ENCODE data around the gene COL21A1.

Gene COL21A1

DNA sequence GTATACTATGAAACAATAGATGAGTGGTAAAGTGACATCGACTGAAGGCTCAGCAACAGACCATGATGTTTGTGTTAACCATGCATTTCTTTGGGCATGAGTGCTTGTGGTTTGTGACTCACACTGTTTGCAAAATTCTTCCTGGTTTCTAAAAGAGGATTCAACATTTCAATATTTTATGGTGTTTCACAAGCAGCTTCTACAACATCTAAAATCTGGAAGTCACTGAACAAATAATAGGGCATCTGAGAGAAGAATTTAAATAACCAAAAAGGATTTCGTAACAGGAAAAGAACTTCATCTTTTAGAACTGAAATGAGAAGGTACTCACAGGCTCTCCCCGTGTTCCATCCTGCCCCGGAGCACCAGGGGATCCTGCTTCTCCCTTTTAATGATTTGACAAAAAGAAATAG is 146.2 kb downstream of the COL21A1 start:
- H3K9me3 ChIP-seq (ENCODE audit: low read length): no peaks in the 10 kb centered on the region

DNA sequence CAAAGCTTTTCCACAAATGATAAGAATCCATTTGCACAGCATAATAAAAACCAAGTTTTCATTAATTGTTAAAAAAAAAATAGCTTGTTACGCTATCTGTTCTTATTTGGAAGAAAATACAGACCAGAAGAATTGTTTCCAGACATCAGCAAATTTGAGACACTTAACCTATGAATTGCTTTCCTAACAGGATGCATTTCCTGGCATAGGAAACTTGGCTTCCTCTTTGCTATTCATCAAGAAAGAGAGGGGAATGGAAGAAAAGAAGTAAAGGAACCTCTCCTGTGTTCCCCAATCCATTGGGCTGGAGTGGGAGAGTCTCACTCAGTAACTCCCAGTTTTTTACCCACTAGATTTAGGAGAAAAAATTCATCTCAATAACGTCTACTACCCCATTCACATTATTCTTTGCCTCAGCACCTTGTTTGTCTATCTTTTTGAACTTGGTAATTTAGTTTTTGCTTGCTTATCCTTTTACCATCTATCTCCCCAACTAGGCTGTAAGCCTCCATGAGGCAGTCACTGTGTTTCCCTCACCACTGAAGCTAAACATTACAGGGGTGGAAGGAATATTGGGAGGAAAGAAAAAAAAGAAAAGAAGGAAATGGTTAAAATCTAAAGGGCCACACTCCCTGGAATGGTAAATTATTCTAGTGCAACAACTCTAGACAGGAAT is 150.3 kb downstream of the COL21A1 start:
- Histone ChIP-seq H3K9ac (ENCODE audit: low read length) (no peak overlapping the region), H3K9me3 (ENCODE audit: low read length) (no peaks in the 10 kb centered on the region)

More for the DNA sequence above, 146.2 kb downstream of the COL21A1 start:
- Histone ChIP-seq H3K4me1 (ENCODE audit: insufficient read depth, low read length) (no peaks in the 10 kb centered on the region), H3K9ac (ENCODE audit: low read length) (no peak overlapping the region), H3K27me3 (ENCODE audit: control insufficient read depth in 1 of 2, insufficient read depth in 2 of 2, low read length in 2 of 2) (no peaks in the 10 kb centered on the region), H3K27ac (ENCODE audit: low read depth, low read length) (no peak overlapping the region), H3K36me3 (ENCODE audit: insufficient read depth, low read length) (no peaks in the 10 kb centered on the region), H3K4me3 (ENCODE audit: low read depth in 1 of 2, low read length in 2 of 2) (no peak overlapping the region)

DNA sequence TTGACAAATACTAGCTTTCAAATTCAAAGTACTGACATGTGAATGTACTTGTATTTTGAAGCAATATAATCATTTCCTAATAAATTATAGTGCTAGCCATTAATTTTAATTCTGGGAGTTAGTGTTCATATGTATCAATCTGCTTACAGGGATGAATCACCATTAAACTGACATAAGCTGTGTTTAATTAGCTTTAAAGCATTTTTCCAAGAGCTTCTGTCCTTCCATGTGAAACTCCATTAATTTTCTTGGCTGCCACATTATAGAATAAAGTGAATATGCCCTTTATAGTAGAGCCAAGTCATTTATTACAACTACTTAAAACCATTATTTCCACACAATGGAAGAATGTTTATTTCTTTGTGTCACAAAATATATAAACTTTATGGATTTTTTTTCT is 150.8 kb downstream of the COL21A1 start:
- Histone ChIP-seq H3K9ac (ENCODE audit: low read length) (no peak overlapping the region), H3K36me3 (ENCODE audit: insufficient read depth, low read length) (no peaks in the 10 kb centered on the region), H3K27ac (ENCODE audit: low read depth, low read length) (no peak overlapping the region), H3K4me3 (ENCODE audit: low read depth in 1 of 2, low read length in 2 of 2) (no peak overlapping the region), H3K9me3 (ENCODE audit: low read length) (no peaks in the 10 kb centered on the region), H3K27me3 (ENCODE audit: control insufficient read depth in 1 of 2, insufficient read depth in 2 of 2, low read length in 2 of 2) (no peaks in the 10 kb centered on the region), H3K4me1 (ENCODE audit: insufficient read depth, low read length) (no peaks in the 10 kb centered on the region)

More for the DNA sequence above, 150.3 kb downstream of the COL21A1 start:
- Histone ChIP-seq H3K27ac (ENCODE audit: low read depth, low read length) (no peak overlapping the region), H3K4me3 (ENCODE audit: low read depth in 1 of 2, low read length in 2 of 2) (no peak overlapping the region), H3K36me3 (ENCODE audit: insufficient read depth, low read length) (no peaks in the 10 kb centered on the region), H3K4me1 (ENCODE audit: insufficient read depth, low read length) (no peaks in the 10 kb centered on the region), H3K27me3 (ENCODE audit: control insufficient read depth in 1 of 2, insufficient read depth in 2 of 2, low read length in 2 of 2) (no peaks in the 10 kb centered on the region)

DNA sequence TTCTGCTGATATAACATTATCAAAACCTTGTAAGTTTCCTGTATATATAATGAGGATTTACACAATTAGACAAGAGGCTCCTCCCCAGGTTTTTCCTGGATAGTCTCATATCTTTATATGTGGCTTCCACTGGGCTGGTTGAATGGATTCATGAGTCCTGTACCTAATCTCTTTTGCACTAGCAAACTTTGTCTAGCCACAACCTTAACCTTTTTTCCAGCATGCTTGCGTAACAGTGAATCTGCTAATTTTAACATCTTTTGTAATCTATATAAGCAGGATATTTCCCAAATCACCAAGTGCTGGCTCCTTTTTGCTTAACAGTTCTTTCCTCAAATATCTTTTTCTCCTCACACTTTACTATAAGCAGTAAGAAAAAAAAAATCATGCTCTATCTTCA is 153.6 kb downstream of the COL21A1 start:
- no peak overlapping the region for H3K9ac ChIP-seq (ENCODE audit: low read length)
- H3K9me3 ChIP-seq (ENCODE audit: low read length): no peaks in the 10 kb centered on the region
- peaks cover 7% of the 10 kb centered on the region for H3K4me1 ChIP-seq (ENCODE audit: insufficient read depth, low read length)
- no peak overlapping the region for H3K27ac ChIP-seq (ENCODE audit: low read depth, low read length)
- H3K36me3 ChIP-seq (ENCODE audit: insufficient read depth, low read length): no peaks in the 10 kb centered on the region
- no peaks in the 10 kb centered on the region for H3K27me3 ChIP-seq (ENCODE audit: control insufficient read depth in 1 of 2, insufficient read depth in 2 of 2, low read length in 2 of 2)
- no peak overlapping the region for H3K4me3 ChIP-seq (ENCODE audit: low read depth in 1 of 2, low read length in 2 of 2)

DNA sequence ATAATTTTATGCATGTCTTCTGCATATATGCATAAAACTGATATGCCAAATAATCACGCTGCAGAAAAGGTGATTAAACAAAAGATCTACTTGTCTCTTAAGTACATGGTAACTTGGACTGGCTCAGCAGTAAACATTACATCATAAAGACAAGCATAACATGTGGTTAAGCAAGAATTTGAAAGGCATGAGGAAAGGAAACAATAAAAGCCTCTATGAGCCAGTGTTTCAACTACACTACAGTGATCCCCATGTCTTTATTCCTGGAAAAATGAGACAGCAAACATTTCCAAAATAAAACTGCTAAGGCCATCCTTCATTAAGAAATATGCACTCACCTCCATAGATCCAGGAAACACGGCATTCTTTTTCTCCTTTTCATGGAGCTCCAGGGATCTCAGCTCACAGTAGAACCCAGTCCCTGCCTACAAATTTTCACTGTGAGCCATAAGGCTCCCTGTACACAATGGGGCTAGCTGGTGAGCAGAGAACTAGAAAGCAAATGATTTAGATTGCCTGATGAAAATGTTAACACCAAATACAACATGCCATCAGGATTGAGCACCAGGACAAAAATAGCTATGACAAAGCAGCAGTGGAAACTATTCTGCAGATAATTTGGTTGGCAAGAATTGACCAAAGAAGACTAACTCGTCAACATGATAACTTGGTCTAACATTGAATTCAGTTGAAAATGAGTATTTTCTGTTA is 156.1 kb downstream of the COL21A1 start:
- H3K4me3 ChIP-seq (ENCODE audit: low read depth in 1 of 2, low read length in 2 of 2): no peak overlapping the region
- no peak overlapping the region for H3K27ac ChIP-seq (ENCODE audit: low read depth, low read length)

DNA sequence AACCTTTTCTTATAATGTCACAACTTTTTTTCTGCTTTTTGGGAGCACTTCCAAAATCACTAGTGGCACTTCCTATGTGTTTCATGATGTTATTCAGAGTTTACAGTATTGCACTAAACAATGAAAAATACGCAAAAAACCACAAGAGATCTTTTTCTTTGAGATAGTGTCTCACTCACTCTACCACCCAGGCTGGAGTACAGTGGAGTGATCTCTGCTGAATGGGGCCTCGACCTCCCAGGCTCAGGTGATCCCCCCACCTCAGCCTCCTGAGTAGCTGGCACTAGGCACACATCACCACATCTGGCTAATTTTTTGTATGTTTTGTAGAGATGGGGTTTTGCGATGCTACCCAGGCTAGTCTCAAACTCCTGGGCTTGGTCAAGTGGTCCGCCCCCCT is 158.7 kb downstream of the COL21A1 start:
- no peaks in the 10 kb centered on the region for H3K9me3 ChIP-seq (ENCODE audit: low read length)
- H3K36me3 ChIP-seq (ENCODE audit: insufficient read depth, low read length): no peaks in the 10 kb centered on the region
- H3K4me1 ChIP-seq (ENCODE audit: insufficient read depth, low read length): peaks cover 7% of the 10 kb centered on the region
- H3K27me3 ChIP-seq (ENCODE audit: control insufficient read depth in 1 of 2, insufficient read depth in 2 of 2, low read length in 2 of 2): no peaks in the 10 kb centered on the region
- no peak overlapping the region for H3K9ac ChIP-seq (ENCODE audit: low read length)
- H3K4me3 ChIP-seq (ENCODE audit: low read depth in 1 of 2, low read length in 2 of 2): no peak overlapping the region
- no peak overlapping the region for H3K27ac ChIP-seq (ENCODE audit: low read depth, low read length)

More for the DNA sequence above, 156.1 kb downstream of the COL21A1 start:
- no peak overlapping the region for H3K9ac ChIP-seq (ENCODE audit: low read length)
- no peaks in the 10 kb centered on the region for H3K36me3 ChIP-seq (ENCODE audit: insufficient read depth, low read length)
- peaks cover 7% of the 10 kb centered on the region for H3K4me1 ChIP-seq (ENCODE audit: insufficient read depth, low read length)
- H3K27me3 ChIP-seq (ENCODE audit: control insufficient read depth in 1 of 2, insufficient read depth in 2 of 2, low read length in 2 of 2): no peaks in the 10 kb centered on the region
- no peaks in the 10 kb centered on the region for H3K9me3 ChIP-seq (ENCODE audit: low read length)

DNA sequence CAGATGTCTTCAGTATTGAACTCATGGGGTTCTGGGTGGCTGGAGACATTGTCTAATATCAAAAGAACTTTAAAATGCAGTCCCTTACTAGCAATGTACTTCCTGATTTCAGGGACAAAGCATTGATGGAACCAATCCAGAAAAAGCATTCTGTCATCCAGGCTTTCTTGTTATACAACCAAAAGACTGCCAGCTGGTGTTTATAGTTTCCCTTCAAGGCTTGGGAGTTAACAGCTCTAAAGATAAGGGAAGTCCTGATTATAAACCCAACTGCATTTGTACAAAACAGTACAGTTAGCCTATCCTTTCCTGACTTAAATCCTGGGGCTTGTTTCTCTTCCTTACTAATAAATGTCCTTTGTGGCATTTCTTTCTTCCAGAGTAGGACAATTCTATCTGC is 160.0 kb downstream of the COL21A1 start:
- Histone ChIP-seq H3K9me3 (ENCODE audit: low read length) (no peaks in the 10 kb centered on the region), H3K27ac (ENCODE audit: low read depth, low read length) (no peak overlapping the region), H3K36me3 (ENCODE audit: insufficient read depth, low read length) (no peaks in the 10 kb centered on the region), H3K9ac (ENCODE audit: low read length) (no peak overlapping the region), H3K4me3 (ENCODE audit: low read depth in 1 of 2, low read length in 2 of 2) (no peak overlapping the region), H3K4me1 (ENCODE audit: insufficient read depth, low read length) (peaks cover 7% of the 10 kb centered on the region), H3K27me3 (ENCODE audit: control insufficient read depth in 1 of 2, insufficient read depth in 2 of 2, low read length in 2 of 2) (no peaks in the 10 kb centered on the region)

DNA sequence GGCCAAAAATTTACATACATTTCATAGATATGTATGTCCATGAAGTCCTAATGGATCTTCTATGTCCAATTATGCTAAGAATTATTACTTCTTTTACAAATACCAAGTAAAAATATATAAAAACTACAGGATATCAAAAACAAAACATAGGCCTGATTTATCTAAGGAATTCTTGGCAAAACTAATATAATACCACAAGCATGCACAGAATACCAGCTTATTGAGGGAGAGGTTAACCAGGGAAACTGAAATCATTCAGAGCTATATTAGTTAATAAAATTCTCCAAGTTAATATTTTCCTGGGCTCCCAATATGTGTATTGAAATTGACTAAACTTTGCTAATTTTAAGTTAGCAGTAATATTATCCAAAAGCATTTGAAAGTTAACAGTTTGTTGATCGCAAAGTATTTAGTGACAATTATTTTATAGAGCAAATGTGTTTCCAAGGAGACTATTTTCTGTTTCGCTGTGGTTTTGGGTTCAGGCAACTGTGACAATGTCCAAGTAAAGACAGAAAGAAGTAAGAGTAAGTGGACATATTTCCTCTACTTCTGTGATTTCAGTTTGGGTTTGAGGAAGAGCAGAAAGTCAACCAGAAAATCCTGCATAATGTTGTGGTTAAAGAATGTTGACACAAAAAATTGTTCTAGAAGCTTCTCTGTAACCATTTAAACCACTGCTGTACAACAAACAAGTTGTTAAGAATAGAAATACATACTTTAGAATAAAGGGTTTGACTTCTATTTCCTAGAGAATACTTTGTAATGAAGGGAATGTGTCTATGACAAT is 167.4 kb downstream of the COL21A1 start:
- Histone ChIP-seq H3K27ac (ENCODE audit: low read depth, low read length) (no peak overlapping the region), H3K4me3 (ENCODE audit: low read depth in 1 of 2, low read length in 2 of 2) (no peak overlapping the region), H3K36me3 (ENCODE audit: insufficient read depth, low read length) (no peaks in the 10 kb centered on the region), H3K9ac (ENCODE audit: low read length) (no peak overlapping the region), H3K4me1 (ENCODE audit: insufficient read depth, low read length) (no peaks in the 10 kb centered on the region), H3K9me3 (ENCODE audit: low read length) (no peaks in the 10 kb centered on the region), H3K27me3 (ENCODE audit: control insufficient read depth in 1 of 2, insufficient read depth in 2 of 2, low read length in 2 of 2) (no peaks in the 10 kb centered on the region)

DNA sequence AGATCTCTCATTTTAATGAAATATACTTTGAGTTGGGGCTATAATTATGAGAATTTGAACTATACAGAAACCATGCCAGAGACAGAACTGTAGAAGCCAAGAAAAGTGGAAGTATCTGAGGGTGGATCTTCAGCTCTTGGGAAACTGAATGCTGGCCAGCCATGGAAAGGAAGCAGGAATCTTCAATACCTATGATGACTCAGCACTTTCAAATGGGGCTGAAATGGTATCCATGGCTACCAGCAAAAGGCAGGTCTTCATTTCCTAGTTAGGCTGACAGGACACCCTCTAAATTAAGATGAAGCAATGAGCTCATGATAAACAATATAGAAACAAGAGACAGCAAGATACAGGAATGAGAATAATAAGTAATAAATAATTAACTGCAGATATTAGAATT is 171.3 kb downstream of the COL21A1 start:
- H3K9ac ChIP-seq (ENCODE audit: low read length): no peak overlapping the region
- no peaks in the 10 kb centered on the region for H3K9me3 ChIP-seq (ENCODE audit: low read length)
- no peaks in the 10 kb centered on the region for H3K36me3 ChIP-seq (ENCODE audit: insufficient read depth, low read length)
- H3K4me1 ChIP-seq (ENCODE audit: insufficient read depth, low read length): no peaks in the 10 kb centered on the region
- no peaks in the 10 kb centered on the region for H3K27me3 ChIP-seq (ENCODE audit: control insufficient read depth in 1 of 2, insufficient read depth in 2 of 2, low read length in 2 of 2)
- H3K27ac ChIP-seq (ENCODE audit: low read depth, low read length): no peak overlapping the region
- no peak overlapping the region for H3K4me3 ChIP-seq (ENCODE audit: low read depth in 1 of 2, low read length in 2 of 2)

DNA sequence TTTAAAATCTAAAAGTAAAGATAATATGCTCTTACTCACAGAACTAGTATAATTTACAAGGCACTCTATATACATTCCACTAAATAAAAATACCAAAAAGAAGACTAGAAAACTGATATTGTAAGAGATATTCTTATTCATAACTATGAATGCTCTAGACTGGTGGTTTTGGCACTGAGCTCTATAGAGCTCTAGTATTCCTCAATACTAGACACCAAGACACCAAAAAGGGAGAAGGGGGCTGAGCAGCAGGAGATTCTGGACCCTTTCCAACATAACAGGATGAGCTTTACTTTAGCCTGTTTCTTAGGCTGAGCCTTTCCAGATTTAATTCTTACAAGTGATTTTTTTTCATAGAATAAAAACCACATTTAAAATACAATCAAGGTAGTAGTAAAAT is 173.6 kb downstream of the COL21A1 start:
- Histone ChIP-seq H3K4me1 (ENCODE audit: insufficient read depth, low read length) (no peaks in the 10 kb centered on the region), H3K27ac (ENCODE audit: low read depth, low read length) (no peak overlapping the region), H3K9me3 (ENCODE audit: low read length) (no peaks in the 10 kb centered on the region), H3K9ac (ENCODE audit: low read length) (no peak overlapping the region), H3K4me3 (ENCODE audit: low read depth in 1 of 2, low read length in 2 of 2) (no peak overlapping the region), H3K27me3 (ENCODE audit: control insufficient read depth in 1 of 2, insufficient read depth in 2 of 2, low read length in 2 of 2) (no peaks in the 10 kb centered on the region), H3K36me3 (ENCODE audit: insufficient read depth, low read length) (no peaks in the 10 kb centered on the region)

DNA sequence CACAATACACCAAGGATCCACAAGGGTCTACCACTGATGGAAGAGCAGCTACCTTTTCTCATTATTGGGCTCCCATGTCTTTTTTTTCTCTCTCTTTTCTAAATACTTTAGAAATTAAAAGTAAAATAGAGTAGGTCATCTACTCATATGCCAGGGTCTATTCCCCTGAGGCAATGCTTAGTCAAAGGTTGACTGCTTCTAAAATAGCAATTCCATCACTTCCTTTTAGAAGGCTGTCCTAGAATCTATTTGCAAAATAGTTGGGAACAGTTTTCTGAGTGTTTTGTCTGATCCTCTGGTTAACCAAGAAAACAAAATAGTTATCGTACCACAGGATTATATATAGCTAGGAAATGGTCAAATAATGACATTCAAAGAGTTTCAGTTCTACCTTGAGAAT is 174.1 kb downstream of the COL21A1 start:
- no peak overlapping the region for H3K9ac ChIP-seq (ENCODE audit: low read length)
- H3K4me3 ChIP-seq (ENCODE audit: low read depth in 1 of 2, low read length in 2 of 2): no peak overlapping the region
- H3K27me3 ChIP-seq (ENCODE audit: control insufficient read depth in 1 of 2, insufficient read depth in 2 of 2, low read length in 2 of 2): no peaks in the 10 kb centered on the region
- no peak overlapping the region for H3K27ac ChIP-seq (ENCODE audit: low read depth, low read length)
- H3K9me3 ChIP-seq (ENCODE audit: low read length): no peaks in the 10 kb centered on the region
- H3K4me1 ChIP-seq (ENCODE audit: insufficient read depth, low read length): no peaks in the 10 kb centered on the region
- no peaks in the 10 kb centered on the region for H3K36me3 ChIP-seq (ENCODE audit: insufficient read depth, low read length)
